Placental pericyte (primary cell): ENCODE measurements around the gene SCYL1. TPM values are rescaled to one million over a fixed set of nuclear protein-coding genes. Genes with fewer than 3 reads are reported as not detected.

Experiments
- small RNA-seq: library from RNA; depleted of rRNA; stranded (forward); fragments of <200 nt; gene quantifications from one replicate; pipeline ENCODE3, GENCODE V24; 2012; ENCODE audit warnings: low replicate concordance
- total RNA-seq: library from RNA; depleted of rRNA; stranded (reverse); fragments of >200 nt; gene quantifications from 2 replicates; pipeline ENCODE4 v1.2.3, GENCODE V29; 2012

The SCYL1 gene
- 154 and 186 TPM in 2 replicates for total RNA-seq

DNA sequence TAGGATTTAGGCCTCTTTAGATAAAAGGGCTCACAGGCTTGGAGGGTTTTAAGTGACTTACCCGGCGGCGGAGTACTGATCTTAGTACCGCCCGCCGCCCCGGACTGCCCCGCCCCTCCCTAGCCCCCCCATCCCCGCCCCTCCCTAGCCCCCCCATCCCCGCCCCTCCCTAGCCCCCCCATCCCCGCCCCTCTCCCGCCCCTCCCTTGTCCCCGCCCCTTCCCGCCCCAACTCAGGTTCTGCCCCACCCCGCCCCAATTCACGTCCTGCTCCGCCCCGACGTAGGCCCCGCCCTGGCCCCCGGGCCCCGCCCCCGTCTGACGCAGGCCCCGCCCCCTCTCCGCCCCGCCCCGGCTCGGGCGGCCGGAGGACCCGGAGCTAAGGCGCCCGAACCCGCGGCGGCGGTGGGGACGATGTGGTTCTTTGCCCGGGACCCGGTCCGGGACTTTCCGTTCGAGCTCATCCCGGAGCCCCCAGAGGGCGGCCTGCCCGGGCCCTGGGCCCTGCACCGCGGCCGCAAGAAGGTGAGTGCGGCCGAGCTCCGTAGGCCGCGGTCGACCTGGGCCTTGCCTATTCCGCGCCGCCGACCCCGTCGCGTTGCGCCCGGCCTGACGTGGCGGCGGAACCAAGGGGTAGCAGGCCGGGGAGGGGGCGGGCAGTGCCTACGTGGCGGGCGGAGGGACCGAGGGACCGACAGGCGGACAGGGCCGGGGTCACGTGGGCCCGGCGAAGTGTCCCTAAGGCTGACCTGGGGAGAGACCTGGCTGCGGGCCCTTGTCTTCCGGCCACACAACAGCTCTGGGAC is at the start of gene SCYL1:
Gene SCYL1, plus strand, starts transcription at position 343 of the 805 bp plus-strand sequence. Its CDS starts 71 bp downstream, at position 414.

GRCh38 chr11:65498977-65499712 is 25.7 kb upstream of the SCYL1 start, which contains the start of gene MALAT1:
Gene MALAT1 (plus strand): TSS chr11:65499045.

GRCh38 chr11:65558002-65558929 is 33.4 kb downstream of the SCYL1 start, which contains the start of gene LTBP3:
Gene LTBP3 (minus strand): TSS chr11:65558359. CDS start chr11:65557959, 400 bp downstream.

GRCh38 chr11:65569973-65570918 is 45.4 kb downstream of the SCYL1 start, which contains the start of gene ZNRD2:
Gene ZNRD2 (plus strand): TSS chr11:65570477. CDS start chr11:65570492, 15 bp downstream.

DNA sequence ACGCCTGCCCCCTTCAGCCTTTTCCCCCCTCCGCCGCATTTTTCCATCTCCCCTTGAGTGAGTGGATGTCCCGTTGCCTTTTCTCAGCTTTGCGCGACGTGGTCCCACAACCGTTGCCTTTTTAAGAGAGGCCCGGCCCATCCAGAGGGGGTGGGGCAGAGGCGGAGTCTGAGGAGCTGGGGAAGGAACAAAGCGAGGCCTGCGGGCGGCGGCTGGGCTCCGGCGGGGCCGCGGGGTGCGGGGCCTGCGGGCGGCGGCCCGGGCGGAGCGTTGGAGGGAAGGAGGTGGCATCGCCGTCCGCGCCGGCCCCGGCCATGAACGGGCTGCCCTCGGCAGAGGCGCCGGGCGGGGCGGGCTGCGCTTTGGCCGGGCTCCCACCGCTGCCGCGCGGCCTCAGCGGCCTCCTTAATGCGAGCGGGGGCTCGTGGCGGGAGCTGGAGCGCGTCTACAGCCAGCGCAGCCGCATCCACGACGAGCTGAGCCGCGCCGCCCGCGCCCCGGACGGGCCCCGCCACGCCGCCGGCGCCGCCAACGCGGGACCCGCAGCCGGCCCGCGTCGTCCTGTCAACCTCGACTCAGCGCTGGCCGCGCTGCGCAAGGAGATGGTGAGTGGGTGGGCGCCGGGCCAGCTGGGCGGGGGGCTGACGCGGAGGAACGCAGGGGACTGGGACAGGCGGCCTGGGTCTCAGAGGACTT is 47.6 kb downstream of the SCYL1 start, which contains the start of gene FAM89B:
Gene FAM89B, plus strand, starts transcription at position 183 of the 696 bp plus-strand sequence. Its CDS starts 132 bp downstream, at position 315.

GRCh38 chr11:65575568-65576231 is 50.8 kb downstream of the SCYL1 start, which contains the start of gene EHBP1L1:
Gene EHBP1L1 (plus strand): TSS chr11:65576053. CDS start chr11:65576303, 250 bp downstream.

Small RNA genes within 50 kb of the gene (small RNA-seq; reads per million reads assigned to genes)
- gene AP001362.1 (not detected), gene RF01684 (not detected)

Other genes with a start within 250 kb of the SCYL1 start
- gene CDC42EP2, start 210.2 kb upstream of the SCYL1 start, total RNA-seq: 48.4 and 56.9 TPM in 2 replicates
- 49.8 and 57.8 TPM in 2 replicates for gene DPF2, start 191.2 kb upstream of the SCYL1 start, total RNA-seq
- gene TIGD3, start 170.3 kb upstream of the SCYL1 start, total RNA-seq: 0.22 TPM in 1 of 2 replicates, not detected in the other
- gene SLC25A45, start 142.4 kb upstream of the SCYL1 start, total RNA-seq: 1.1 and 2.0 TPM in 2 replicates
- gene FRMD8, start 138.4 kb upstream of the SCYL1 start, total RNA-seq: 51.4 and 72.6 TPM in 2 replicates
- 307 and 308 TPM in 2 replicates for gene NEAT1, start 102.3 kb upstream of the SCYL1 start, total RNA-seq
- 9,497 and 11,655 TPM in 2 replicates for gene MALAT1, start 26.0 kb upstream of the SCYL1 start, total RNA-seq
- 26.2 and 55.6 TPM in 2 replicates for gene LTBP3, start 33.3 kb downstream of the SCYL1 start, total RNA-seq
- 44.0 and 79.0 TPM in 2 replicates for gene ZNRD2, start 45.4 kb downstream of the SCYL1 start, total RNA-seq
- 15.1 and 48.8 TPM in 2 replicates for gene FAM89B, start 47.5 kb downstream of the SCYL1 start, total RNA-seq
- 48.8 and 79.2 TPM in 2 replicates for gene EHBP1L1, start 51.0 kb downstream of the SCYL1 start, total RNA-seq
- gene KCNK7, start 70.7 kb downstream of the SCYL1 start, total RNA-seq: not detected in 2 replicates
- 30.9 and 42.2 TPM in 2 replicates for gene MAP3K11, start 89.1 kb downstream of the SCYL1 start, total RNA-seq
- 43.8 and 54.0 TPM in 2 replicates for gene PCNX3, start 90.7 kb downstream of the SCYL1 start, total RNA-seq
- 20.8 and 72.3 TPM in 2 replicates for gene SIPA1, start 113.0 kb downstream of the SCYL1 start, total RNA-seq
- gene RELA, start 137.8 kb downstream of the SCYL1 start, total RNA-seq: 38.5 and 42.7 TPM in 2 replicates
- 51.8 and 60.2 TPM in 2 replicates for gene KAT5, start 187.2 kb downstream of the SCYL1 start, total RNA-seq
- gene RNASEH2C, start 195.7 kb downstream of the SCYL1 start, total RNA-seq: 18.2 and 45.7 TPM in 2 replicates